ENCODE data around the gene GJA10.

GRCh38 chr6:89862698-89863097 is 31.6 kb upstream of the GJA10 start:
- TF ChIP-seq EZH2phosphoT487 (IDR thresholded peaks at IDR 0.05; ENCODE audit: insufficient read depth, low read depth) (no peak), EZH2 (IDR thresholded peaks at IDR 0.05; ENCODE audit: insufficient read depth, poor library complexity, severe bottlenecking) (no peak)

Measured in GM23248 (cell line).